ENCODE data around the gene ABCB7.
"Not testable (repeated sequence)": the region's sequence is repeated elsewhere in the genome, so short reads cannot be mapped to it uniquely, and the experiment has no call there.

The ABCB7 gene

DNA sequence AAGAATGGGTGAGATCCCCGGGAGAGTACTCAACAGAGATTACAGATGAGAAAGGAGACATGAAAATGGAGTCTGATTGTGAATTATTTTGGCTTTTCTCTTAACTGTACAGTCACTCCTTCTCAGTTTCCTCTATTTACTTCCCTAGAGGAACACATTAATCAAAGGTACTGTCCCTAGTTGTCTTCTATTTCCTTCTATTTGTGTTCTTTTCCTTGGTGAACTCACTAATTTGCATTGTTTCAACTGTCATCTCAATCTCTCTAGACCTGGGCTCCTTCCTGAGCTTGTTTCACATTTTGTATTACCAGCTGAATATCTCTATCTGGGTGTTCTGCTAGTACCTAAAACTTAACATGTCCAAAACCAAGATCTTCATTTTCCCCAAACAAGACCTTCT, 59.8 kb downstream of the ABCB7 start:
- no peak for DNase-seq (ENCODE audit: low spot score)

DNA sequence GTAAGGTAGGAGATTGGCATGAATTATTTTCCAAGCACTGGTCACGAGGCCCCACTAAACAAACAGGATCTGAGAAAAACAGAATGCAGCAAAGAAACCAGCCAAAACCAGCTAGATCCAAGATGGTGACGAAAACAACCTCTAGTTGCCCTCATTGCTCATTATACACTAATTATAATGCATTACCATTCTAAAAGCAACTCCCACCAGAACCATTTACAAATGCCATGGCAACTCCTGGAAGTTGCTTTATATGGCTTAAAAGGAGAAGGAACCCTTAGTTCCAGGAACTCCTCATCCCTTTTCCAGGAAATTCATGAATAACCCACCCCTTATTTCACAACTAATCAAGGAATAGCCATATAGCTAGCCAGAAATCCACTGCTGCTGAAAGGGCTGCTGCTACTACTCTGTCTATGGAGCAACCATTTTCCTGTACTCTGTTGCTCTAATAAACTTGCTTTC, 69.3 kb downstream of the ABCB7 start:
- DNase-seq (ENCODE audit: low spot score): no peak

DNA sequence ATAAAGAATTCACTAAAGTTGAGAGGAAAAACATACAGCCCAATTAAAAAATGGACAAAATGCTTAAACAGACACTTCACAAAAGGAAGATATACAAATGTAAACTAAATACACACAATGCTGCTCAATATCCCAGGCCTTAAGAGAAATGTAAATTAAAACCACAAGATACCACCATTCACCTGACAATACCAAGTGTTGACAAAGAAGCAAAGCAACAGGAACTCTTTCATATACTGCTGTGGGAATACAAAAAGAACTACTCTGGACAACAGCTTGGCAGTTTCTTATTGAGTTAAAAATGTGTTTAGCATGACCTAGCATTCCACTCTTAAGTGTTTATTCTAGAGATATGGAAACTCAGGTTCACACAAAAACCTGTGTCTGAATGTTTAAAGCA, 71.3 kb downstream of the ABCB7 start:
- DNase-seq (ENCODE audit: low spot score): no peak

DNA sequence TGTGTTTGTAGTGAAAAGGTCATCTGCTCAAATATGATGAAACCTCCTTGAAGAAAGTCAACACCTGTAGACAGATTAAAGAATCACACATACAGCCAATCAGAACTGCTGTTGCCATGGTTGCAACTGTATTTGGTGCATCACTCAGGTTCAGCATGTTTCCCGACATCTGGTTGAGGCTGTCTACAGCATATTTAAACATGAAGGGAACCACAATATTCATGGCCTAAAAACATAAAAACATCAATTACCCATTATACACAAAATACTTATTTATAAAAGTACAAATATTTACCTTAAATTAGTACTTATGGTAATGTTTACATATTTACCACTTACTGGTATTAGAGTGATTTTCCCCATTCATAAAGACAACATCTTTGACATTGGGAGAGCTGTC, 79.7 kb downstream of the ABCB7 start:
- no peak for DNase-seq (ENCODE audit: low spot score)

DNA sequence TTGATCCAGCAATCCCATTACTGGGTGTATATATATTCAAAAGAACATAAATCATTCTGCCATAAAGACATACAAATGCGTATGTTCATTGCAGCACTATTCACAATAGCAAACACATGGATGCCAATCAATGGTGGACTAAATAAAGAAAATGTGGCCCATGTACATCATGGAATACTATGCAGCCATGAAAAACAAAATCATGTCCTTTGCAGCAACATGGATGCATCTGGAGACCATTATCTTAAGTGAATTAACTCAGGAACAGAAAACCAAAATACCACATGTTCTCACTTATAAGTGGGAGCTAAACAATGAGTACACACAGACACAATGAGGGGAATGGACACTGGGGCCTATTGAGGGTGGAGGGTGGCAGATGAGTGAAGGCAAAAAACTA, 81.6 kb downstream of the ABCB7 start:
- DNase-seq (ENCODE audit: low spot score): no peak

DNA sequence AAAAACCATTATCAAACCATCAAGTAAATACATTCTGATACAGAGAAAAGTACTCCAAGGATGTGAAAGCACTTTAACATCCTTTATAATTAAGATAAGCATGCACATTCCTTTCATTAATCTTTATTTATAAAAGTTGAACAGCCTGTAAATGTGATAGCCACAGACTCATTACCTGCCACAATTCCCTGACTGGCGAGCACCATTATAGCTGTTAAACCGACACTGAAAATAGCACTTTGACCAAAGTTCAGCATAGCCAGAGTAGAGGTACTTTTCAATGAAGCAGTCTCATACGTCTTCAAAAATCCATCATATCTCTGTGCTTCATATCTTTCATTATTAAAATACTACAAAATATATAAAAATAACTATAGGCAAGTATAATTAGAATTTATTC, 84.7 kb downstream of the ABCB7 start:
- no peak for DNase-seq (ENCODE audit: low spot score)

DNA sequence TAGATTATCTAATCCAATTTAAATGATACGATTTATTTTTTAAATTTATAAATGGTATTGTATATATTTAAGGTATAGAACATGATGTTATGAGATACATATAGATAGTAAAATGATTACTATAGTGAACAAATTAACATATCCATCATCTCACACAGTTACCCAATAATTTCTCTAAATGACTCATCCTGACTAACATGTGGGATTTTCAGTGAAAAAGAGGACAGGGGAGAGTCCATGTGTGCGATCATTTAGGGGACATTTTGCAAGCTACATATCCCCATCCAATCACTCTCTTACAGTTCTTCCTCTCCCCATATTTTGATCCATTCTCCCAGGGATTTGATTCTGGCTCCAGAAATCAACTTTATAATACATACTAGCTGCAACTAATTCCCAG, 88.2 kb downstream of the ABCB7 start:
- no peak for DNase-seq (ENCODE audit: low spot score)

DNA sequence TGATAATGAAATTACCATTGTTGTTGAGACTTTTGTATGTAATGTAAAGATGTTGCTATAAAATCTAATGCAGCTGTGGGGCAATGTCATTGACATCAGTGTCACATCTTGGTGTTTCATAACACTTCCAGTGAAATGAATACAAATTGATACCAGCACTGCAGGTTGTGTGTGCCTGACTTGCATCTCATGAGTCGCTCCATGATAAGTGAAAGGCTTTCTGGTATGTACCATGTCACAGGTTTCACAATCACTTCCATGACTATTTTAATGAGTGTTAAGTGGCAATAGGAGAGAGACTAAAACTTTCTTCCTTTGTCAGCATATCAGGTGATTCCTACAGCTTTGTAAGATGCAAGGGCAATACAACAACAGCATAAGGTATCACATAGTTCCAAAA, 94.4 kb downstream of the ABCB7 start:
- no peak for DNase-seq (ENCODE audit: low spot score)

DNA sequence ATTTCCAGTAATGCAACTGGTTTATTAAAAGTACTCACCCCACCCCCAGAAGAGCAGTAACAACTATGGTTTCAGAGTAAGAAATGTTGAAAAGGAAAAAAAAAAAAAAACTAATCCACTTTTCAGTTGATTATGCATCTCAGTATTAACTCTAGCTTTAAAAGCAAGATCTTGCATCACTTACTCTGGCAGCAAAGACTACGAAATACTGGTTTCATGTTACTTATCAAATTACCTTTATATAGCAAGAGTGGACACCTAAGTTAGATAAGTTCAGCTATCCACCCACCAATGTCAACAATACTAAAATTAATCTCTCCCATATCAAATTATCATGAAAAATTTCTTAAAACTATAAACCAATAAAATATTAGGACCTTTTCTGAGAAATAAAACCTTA, 105.0 kb downstream of the ABCB7 start:
- DNase-seq (ENCODE audit: low spot score): no peak

DNA sequence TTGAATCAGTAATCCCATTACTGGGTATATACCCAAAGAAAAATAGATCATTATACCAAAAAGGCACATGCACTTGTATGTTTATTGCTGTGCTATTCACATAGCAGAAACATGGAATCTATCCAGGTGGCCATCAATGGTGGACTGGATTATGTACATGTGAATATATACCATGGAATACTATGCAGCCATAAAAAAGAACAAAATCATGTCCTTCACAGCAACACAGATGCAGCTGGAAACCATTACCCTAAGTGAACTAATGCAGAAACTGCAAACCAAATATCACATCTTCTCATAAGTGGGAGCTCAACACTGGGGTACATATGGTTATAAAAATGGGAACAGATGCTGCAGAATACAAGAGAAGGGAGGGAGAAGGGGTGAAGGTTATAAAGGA, 110.7 kb downstream of the ABCB7 start:
- no peak for DNase-seq (ENCODE audit: low spot score)

DNA sequence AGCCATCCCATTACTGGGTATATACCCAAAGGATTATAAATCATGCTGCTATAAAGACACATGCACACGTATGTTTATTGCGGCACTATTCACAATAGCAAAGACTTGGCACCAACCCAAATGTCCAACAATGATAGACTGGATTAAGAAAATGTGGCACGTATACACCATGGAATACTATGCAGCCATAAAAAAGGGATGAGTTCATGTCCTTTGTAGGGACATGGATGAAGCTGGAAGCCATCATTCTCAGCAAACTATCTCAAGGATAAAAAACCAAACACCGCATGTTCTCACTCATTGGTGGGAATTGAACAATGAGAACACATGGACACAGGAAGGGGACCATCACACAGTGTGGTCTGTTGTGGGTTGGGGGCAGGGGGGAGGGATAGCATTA, 111.9 kb downstream of the ABCB7 start:
- DNase-seq (ENCODE audit: low spot score): not testable (repeated sequence)

DNA sequence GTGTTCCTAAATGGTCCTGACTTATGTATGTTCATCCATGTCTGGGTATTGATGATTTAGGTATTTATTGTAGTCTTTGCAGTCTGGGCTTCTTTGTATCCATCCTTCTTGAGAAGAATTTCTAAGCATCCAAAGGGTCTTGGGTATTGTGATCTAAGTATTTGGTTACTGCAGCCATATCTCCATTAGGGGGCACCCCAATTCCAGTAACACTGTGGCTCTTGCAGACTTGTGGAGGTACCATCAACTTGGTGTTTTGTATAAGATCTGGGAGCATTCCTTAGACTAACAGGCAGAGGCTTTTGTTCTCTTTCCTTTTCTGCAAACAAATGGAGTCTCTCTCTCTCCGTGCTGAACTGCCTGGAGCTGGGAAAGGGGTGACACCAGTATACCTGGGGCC, 117.2 kb downstream of the ABCB7 start:
- DNase-seq (ENCODE audit: low spot score): no peak

Data from HuH-7.5 (cell line).